Measurements from ENCODE around the gene SRGAP1. TPM values are rescaled to one million over a fixed set of nuclear protein-coding genes. Genes with fewer than 3 reads are reported as not detected.
"Not testable (repeated sequence)": the region's sequence is repeated elsewhere in the genome, so short reads cannot be mapped to it uniquely, and the experiment has no call there.

The SRGAP1 gene
- total RNA-seq, 1 experiment from 2014 or later, result 6.2 TPM

DNA sequence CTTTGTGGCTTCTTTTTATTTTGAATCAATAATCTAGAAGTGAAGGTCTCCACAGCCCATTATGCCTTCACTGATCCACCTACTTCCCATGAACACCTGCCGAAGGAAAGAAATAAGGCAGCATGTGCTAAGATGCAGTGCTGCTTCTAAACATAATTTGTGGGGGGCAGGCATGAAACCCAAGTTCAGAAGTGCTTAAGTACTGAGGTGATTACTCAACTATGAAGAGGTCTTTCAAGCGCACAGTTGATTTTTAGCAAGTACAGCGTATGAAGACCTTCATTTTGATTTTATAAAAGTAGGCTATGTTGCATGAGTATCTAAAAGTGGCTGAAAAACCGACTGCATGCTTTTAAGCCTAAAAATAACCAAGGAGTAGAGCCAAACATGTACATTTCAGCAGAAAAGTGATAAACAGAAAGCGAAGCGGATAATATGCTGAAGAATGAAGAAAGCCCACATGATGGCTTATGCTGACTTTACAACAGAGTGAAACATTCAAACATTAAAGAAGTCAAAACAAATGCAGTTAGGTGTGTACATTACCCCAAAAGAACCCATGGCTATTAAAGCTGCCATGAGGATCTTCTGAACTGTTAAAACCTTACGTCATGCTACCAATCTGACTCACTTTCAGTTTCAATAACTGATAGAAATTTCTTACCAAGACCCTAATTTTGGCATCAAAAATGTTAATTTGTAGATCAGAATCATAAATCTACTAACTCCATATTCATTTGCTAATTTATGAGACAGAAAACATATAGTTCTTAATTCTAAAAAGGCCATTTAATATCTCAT lies 348.3 kb downstream of the SRGAP1 start:
- no peaks in the 10 kb centered on the region for H3K4me1 ChIP-seq
- DNase-seq, result no peak
- no peaks in the 10 kb centered on the region for H3K27me3 ChIP-seq
- no peaks in the 10 kb centered on the region for H3K36me3 ChIP-seq
- H3K9me3 ChIP-seq (replicated peaks), result no peaks in the 10 kb centered on the region; the same call in 1 of the 2 replicates
- H3K4me3 ChIP-seq, result no peak overlapping the region
- no peak overlapping the region for H3K27ac ChIP-seq

GRCh38 chr12:64193931-64194330 lies 349.4 kb downstream of the SRGAP1 start:
- no peaks in the 10 kb centered on the region for H3K27me3 ChIP-seq
- H3K4me1 ChIP-seq, result no peaks in the 10 kb centered on the region
- H3K36me3 ChIP-seq, result no peaks in the 10 kb centered on the region
- H3K27ac ChIP-seq, result no peak overlapping the region
- DNase-seq, result no peak
- no peak overlapping the region for H3K4me3 ChIP-seq
- no peaks in the 10 kb centered on the region; the same call in 1 of the 2 replicates for H3K9me3 ChIP-seq (replicated peaks)

DNA sequence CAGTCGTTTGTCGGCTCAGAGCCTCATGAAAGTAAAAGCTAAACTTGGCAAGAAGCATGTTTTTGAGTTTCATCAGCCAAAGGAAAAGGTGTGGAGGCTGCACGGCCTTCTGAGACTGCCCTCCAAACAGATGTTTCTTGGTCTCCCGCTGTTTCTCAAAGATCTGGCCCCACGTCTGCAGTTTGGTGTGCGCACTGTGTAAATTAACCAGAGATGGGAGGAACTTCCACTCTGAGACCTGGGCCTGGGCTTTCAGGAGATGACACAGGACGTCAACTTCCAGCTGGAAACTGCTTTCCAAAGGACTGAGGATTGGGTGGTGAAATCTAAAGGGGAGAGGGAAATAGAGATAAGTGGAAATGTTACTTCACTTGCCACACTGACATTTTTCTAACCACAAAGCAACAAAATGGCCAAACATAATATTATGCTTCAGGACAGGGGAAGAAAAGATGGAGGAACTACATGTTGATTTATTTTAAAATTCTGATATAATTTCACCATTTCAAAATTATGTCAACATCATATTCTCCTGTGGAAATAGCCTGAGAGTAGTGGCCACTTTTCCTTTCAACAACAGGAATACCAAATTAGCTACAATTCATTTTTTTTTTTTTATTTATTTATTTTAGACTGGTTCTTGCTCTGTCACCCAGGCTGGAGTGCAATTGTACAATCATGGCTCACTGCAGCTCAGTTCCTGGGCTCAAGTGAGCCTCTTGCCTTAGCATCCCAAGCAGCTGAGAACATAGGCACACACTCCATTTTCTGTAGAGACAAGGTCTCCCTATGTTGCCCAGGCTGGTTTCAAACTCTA lies 350.0 kb downstream of the SRGAP1 start:
- no peaks in the 10 kb centered on the region for H3K36me3 ChIP-seq
- H3K4me3 ChIP-seq, result no peak overlapping the region
- H3K27ac ChIP-seq, result no peak overlapping the region
- H3K9me3 ChIP-seq (replicated peaks), result no peaks in the 10 kb centered on the region; the same call in 1 of the 2 replicates
- no peak for DNase-seq
- H3K4me1 ChIP-seq, result no peaks in the 10 kb centered on the region
- no peaks in the 10 kb centered on the region for H3K27me3 ChIP-seq

GRCh38 chr12:64195841-64196240 lies 351.3 kb downstream of the SRGAP1 start:
- not testable (repeated sequence) for H3K4me1 ChIP-seq, H3K36me3 ChIP-seq

GRCh38 chr12:64203036-64203435 lies 358.5 kb downstream of the SRGAP1 start:
- Histone ChIP-seq H3K27me3 (no peaks in the 10 kb centered on the region), H3K9me3 (replicated peaks) (no peaks in the 10 kb centered on the region; the same call in 1 of the 2 replicates), H3K4me3 (no peak overlapping the region)

More at GRCh38 chr12:64195841-64196240, 351.3 kb downstream of the SRGAP1 start:
- DNase-seq; H3K27me3 ChIP-seq; H3K27ac ChIP-seq; H3K4me3 ChIP-seq; H3K9me3 ChIP-seq (replicated peaks): not testable (repeated sequence)

DNA sequence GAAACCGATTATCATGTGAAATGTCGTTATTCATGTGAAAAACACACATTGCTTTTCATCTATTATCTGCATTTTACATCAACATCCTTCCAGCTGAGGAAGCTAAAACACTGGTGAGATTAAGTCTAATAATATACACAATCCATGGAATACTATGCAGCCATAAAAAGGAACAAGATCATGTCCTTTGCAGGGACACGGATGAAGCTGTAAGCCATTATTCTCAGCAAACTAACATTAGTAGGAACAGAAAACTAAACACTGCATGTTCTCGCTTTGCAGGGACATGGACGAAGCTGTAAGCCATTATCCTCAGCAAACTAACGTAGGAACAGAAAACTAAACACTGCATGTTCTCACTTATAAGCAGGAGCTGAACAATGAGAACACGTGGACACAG lies 359.3 kb downstream of the SRGAP1 start:
- Histone ChIP-seq H3K27ac (no peak overlapping the region), H3K27me3 (no peaks in the 10 kb centered on the region)
- no peak for DNase-seq

More at GRCh38 chr12:64203036-64203435, 358.5 kb downstream of the SRGAP1 start:
- no peaks in the 10 kb centered on the region for H3K36me3 ChIP-seq
- no peaks in the 10 kb centered on the region for H3K4me1 ChIP-seq
- H3K27ac ChIP-seq, result no peak overlapping the region
- no peak for DNase-seq

DNA sequence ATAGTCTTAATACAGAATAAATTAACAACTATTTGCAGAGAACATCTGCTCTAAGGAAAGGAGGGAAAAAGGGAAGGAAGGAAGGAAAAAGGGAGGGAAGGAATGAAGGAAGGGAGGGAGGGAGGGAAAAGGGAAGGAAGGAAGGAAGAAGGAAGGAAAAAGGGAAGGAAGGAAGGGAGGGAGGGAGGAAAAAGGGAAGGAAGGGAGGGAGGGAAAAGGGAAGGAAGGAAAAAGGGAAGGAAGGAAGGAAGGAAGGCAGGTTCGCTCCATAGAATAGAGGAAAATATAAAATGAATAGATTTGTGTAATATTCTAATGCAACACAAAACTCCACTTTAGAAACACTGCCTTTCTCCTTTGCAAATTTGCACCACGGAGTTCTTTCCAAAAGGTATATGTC lies 361.0 kb downstream of the SRGAP1 start:
- Histone ChIP-seq H3K4me1 (no peaks in the 10 kb centered on the region), H3K4me3 (no peak overlapping the region), H3K36me3 (no peaks in the 10 kb centered on the region), H3K9me3 (replicated peaks) (no peaks in the 10 kb centered on the region; the same call in 1 of the 2 replicates), H3K27me3 (no peaks in the 10 kb centered on the region), H3K27ac (no peak overlapping the region)
- DNase-seq, result no peak

More for the DNA sequence above, 359.3 kb downstream of the SRGAP1 start:
- H3K4me3 ChIP-seq, result no peak overlapping the region
- H3K36me3 ChIP-seq, result no peaks in the 10 kb centered on the region
- H3K4me1 ChIP-seq, result no peaks in the 10 kb centered on the region
- H3K9me3 ChIP-seq (replicated peaks), result no peaks in the 10 kb centered on the region; the same call in 1 of the 2 replicates

- Histone ChIP-seq H3K27me3 (no peaks in the 10 kb centered on the region), H3K4me3 (no peak overlapping the region), H3K36me3 (no peaks in the 10 kb centered on the region), H3K4me1 (no peaks in the 10 kb centered on the region), H3K9me3 (replicated peaks) (peaks cover 4% of the 10 kb centered on the region; the same call in 1 of the 2 replicates), H3K27ac (no peak overlapping the region)
- no peak for DNase-seq
These were observed 363.0 kb downstream of the SRGAP1 start for GRCh38 chr12:64207453-64207852.

Other genes with a start within 250 kb of the SRGAP1 start
- 3.6 and 4.4 TPM in 2 replicates for gene DPY19L2, start 176.2 kb upstream of the SRGAP1 start, total RNA-seq (2014; rRNA removed; shearing (Covaris generic))
- gene RXYLT1, start 64.8 kb upstream of the SRGAP1 start, total RNA-seq (2014; rRNA removed; shearing (Covaris generic)), result 24.9 and 28.6 TPM in 2 replicates